Putamen (tissue), 1 donor: ENCODE data around the gene BFSP2.
"Not testable (repeated sequence)": the region's sequence is repeated elsewhere in the genome, so short reads cannot be mapped to it uniquely, and the experiment has no call there.

Source experiments
- DNase-seq: peaks from one replicate; pipeline ENCODE4 v3.0.0-alpha.2; 2016; ENCODE audit warnings: low spot score

Gene BFSP2

GRCh38 chr3:133479895-133480669 is 80.2 kb downstream of the BFSP2 start:
- no peak for DNase-seq

GRCh38 chr3:133482474-133482873 is 82.6 kb downstream of the BFSP2 start:
- DNase-seq: not testable (repeated sequence)

DNA sequence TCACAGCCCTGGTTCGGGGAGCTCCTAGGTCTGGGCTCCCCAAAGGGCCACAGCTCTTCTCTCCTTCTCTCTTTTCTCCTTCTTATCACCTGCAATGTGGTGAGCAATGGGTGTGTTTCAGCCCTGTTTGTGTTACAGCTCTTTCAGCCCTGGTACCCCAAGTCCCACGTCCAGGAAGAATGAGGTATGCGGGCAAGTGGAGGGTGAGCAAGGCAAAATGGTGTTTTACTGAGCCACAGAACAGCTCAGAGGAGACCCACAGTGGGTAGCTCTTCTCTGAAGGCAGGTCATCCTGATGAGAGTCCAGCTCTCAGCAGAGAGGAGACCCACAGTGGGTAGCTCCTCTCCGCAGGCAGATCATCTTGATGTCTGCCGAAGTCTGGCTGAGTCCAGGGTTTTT is 86.8 kb downstream of the BFSP2 start:
- no peak for DNase-seq

DNA sequence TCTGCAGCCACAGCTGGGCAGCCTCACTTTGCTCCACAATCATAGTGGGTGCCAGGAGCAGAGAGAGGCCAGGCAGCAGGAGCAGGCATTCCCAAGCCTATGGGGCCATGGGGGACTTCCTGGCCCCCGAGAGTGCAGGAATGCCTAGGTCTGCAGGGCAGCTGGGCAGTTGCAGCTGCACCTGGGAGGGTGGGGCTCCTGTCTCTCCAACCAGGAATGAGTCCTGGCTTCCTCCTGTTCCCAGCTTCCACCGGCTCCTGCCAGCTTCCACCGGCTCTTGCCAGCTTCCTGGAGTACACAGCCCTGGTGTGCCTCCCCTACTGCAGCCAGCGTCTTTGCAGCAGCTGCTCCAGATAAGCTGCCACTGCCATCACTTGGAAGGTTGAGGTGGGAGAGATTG is 87.3 kb downstream of the BFSP2 start:
- no peak for DNase-seq

GRCh38 chr3:133487920-133488540 is 88.2 kb downstream of the BFSP2 start:
- DNase-seq: no peak

DNA sequence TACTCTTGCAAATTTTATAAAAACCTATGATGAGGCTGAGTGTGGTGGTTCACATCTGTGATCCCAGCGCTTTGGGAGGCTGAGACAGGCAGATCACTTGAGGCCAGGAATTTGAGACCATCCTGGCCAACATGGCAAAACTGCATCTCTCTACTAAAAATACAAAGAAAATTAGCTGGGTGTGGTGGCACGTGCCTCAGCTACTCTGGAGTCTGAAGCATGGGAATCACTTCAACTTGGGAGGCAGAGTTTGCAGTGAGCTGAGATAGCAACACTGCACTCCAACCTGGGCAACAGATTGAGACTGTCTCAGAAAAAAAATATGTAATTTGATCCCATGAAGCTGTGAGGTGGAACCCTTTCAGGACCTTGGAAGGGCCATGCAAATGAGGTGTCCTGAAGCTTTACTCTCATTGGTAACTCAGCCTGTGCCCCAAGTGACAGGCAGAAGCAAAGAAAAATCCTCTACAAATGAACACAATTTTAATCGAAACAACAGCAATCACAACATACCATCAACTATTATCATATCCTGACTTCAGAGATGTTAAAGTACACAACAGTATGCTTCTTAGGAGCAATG is 89.0 kb downstream of the BFSP2 start:
- no peak for DNase-seq

DNA sequence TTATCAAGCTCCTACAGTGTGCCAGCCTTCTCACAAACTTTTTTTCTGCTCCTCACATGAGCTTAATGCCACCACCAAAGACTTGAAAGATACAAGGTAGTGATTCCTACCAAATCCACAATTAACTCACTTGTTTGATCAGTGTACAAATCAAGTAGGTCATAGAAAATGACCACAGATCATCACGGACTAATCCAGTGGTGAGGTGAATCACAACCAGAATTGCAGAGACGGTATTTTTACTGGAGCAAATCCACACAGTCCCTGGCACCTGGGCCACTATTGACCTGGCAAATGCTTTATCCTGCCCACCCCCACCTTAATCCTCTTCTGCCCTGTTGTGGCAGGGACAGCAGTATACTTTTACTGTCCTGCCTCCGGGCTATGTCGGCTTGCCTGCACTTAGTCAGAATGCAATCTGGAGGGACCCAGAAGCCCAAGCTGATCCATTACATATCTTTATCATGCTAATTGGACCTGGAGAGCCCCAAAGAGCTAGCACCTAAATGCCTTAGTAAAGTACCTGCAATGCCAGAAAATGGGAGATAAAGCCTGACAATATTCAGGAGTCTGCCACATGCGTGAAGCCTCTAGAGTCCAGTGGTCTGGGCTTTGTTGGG is 89.7 kb downstream of the BFSP2 start:
- no peak for DNase-seq

DNA sequence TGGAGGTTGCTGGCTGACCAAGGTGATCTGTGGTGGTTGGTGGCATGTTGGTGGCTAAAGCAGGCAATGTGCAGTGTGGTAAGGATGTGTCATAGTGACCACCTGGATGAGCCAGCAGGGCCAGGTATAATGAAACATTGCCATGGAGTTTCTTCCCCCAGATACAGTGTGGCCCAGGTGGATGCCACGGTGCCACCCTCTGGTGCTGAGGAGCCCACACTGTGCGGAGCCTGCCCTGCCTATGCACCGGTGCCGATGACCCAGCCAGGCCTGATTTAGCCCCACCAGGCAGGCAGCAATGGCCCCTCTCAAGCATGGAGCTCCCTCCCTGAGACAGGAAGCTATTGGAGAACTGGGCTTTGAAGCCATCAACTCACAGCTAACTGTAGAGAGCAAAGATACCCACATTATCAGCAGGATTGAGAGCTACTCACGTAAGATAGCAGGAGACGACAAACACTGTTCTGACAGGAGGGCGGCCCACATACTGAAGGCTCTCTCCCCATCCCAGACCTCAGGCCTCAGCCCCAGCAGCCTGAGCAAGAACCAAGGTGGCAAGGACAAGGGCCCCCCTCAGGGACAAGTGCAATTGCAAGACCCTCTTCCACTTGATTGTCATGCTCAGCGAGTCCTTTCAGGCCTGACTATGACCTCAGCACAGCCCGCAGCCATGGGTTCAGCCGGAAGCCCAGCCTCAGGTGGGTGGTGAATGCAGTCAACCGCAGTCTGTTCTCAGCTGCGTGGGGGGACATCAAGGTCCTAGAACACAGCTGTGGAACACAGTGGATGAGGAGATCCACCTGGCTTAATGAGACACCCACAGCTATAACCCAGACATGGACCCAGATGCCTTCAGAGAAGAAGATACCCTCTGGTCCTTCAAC is 90.9 kb downstream of the BFSP2 start:
- no peak for DNase-seq

- no peak for DNase-seq
Measured at GRCh38 chr3:133491481-133492059, 91.7 kb downstream of the BFSP2 start.

DNA sequence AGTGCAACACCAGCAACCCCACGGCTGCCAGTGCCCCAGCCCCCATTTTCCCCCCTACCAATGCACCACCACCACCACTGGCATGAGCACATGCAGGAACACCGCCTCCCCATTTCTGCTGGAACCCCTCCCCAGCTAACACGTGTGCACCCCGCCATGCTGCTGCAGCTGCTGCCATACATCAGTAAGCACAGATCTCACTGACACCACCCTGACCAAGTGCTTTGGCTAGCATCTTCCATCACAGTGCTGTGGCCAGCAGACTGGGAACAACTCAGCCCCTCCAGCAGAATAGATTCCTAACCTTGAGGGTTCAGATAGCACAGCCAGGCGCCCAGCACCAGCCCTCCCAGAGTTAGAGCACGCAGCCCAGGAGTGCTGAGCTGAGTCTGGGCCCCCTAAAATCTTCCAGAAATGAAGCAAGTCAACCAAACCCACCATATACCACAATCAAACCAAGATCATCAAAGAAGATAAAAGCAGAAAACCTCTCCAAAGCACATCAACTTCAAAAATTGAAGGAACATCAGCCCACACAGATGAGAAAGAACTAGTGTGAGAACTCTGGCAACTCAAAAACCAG is 92.4 kb downstream of the BFSP2 start:
- DNase-seq: no peak

DNA sequence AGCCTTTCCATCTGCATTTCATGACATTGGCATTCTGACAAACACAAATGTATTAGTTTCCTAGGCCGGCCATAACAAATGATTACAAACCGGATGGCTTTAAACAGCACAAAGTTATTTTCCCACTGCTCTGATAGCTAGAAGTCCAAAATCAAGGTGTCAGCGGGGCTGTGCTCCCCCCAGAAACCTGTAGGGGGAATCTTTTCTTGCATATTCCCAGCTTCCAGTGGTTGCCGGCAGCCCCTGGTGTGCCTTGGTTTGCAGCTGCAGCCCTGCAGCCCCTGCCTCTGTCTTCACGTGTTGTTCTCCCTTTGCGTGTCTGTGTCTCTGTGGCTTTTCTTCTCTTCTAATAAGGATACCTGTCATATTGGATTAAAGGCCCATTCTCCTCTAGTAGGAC is 94.6 kb downstream of the BFSP2 start:
- no peak for DNase-seq

DNA sequence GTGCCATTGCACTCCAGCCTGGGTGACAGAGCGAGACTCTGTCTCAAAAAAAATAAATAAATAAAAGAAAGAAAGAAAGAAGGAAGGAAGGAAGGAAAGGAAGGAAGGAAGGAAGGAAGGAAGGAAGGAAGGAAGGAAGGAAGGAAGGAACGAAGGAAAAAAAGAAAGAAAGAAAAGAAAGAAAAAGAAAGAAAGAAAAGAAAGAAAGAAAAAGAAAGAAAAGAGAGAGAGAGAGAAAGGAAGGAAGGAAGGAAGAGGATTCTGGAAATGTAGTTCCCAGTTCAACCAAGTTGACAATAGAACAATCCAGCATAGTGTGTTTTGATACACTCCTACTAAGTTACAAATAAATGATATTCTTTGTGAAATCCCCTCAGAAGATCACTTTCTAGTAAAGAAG is 102.7 kb downstream of the BFSP2 start:
- not testable (repeated sequence) for DNase-seq

DNA sequence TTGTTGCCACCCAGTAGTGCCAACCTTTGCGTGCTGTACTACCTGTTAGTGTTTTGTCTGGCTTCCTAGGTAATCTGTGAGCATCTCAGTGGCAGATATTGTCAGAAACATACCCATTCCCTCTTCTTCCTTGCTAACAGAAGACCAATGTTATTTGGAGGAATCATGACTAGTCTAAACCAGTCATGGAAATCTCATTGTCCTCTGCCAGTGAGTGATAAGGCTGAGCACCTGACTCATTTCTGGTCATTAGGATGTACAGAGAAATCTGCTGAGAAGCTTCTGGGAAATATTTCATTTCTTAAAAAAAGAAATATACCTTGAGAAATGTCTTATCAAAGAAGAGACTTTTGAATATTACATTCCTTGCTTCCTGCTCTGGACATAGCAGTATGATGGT is 103.6 kb downstream of the BFSP2 start:
- DNase-seq: no peak

- no peak for DNase-seq
Measured at GRCh38 chr3:133504736-133505135, 104.9 kb downstream of the BFSP2 start.

DNA sequence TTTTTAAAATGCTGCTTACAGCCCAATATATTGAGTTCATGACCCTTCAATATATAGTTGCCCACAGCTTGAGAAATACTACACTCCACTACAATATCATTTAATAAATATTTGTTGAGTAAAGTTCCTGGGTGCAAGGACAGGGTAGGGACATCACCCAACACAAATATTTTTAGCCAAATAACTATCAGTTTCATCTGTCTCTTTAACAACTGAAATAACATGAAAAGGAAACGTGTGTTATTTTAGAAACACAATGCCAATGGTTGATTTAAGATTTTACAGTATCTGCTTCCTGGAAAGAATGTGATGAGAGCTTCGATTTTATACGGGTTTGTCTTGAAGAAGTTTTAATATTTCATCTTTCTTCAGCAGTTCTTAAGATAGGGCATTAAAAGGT is 106.0 kb downstream of the BFSP2 start:
- DNase-seq: no peak

DNA sequence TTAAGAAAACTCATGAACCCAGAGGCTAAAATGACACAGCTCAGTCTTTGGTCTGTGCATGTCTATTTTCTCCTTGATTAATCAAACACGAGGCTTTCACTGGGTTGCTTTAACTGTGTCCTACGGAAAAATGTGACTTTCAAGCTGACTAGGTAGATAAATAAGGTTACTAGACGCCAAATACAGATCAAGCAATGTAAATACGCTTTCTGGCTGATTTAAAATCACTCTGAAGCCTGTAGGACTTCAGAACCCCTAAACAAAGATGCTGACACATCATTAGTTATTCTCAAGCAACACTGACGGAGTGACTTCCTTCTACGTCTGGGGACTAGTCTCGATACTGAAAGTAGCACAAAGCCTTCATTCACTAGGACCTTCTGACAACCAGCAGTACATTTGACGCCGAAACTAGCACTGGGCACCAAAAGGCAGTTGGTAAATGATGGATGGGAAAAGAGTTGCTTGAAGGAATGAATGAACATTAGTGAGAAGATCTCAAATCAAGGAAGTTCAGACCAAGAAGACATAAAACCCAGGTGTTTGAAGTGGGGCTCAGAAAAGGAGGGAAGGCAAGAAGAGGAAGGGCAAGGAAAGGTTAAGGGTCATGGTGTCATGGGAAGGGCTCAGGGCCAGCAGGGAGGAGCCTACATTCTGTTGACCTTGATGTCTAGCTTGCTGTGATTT is 106.5 kb downstream of the BFSP2 start:
- peak; percentile 30 for DNase-seq

GRCh38 chr3:133509488-133509887 is 109.6 kb downstream of the BFSP2 start:
- no peak for DNase-seq

- no peak for DNase-seq
Measured at GRCh38 chr3:133512416-133513089, 112.7 kb downstream of the BFSP2 start.

DNA sequence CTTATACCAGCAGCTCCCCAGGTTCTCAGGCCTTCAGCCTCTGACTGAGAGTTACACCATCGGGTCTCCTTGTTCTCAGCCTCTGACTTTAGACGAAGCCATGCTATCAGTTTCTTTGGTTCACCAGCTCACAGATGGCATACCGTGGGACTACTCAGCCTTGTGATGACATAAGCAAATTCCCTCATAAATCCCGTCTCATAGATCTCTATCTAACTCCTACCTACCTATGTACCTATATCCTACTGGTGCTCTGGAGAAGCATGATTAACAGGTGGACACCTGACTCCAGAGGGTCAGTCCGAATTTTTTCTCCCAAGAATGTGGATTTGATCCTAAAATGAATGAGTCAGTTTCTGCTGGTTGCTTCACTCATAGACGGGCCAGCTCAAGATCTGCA is 114.6 kb downstream of the BFSP2 start:
- no peak for DNase-seq

- DNase-seq: no peak
Measured at GRCh38 chr3:133515127-133515526, 115.3 kb downstream of the BFSP2 start.
